Trophoblast cell (in vitro differentiated cells and primary cell): ENCODE results near the gene WDR49.

Experiments
- DNase-seq, 2 donors: peaks; one replicate each; pipeline ENCODE4 v3.0.0-alpha.2; 2016
- H2AFZ ChIP-seq: 2 replicates; pipeline ENCODE4 v1.6.1; 2013; ENCODE audit warnings: low read length, moderate library complexity, mild to moderate bottlenecking; ENCODE audit not compliant: insufficient read depth, poor library complexity
- H2AK5ac ChIP-seq: 2 replicates; pipeline ENCODE4 v1.6.1; 2013; ENCODE audit warnings: mild to moderate bottlenecking, low read length
- H2BK120ac ChIP-seq: 2 replicates; pipeline ENCODE4 v1.6.1; 2013; ENCODE audit warnings: low read length, mild to moderate bottlenecking, moderate library complexity; ENCODE audit not compliant: insufficient read depth, poor library complexity
- H2BK12ac ChIP-seq: 2 replicates; pipeline ENCODE4 v1.6.1; 2013; ENCODE audit warnings: mild to moderate bottlenecking, low read length, moderate library complexity
- H2BK5ac ChIP-seq: 2 replicates; pipeline ENCODE4 v1.6.1; 2013; ENCODE audit warnings: low read length, low read depth, moderate library complexity, mild to moderate bottlenecking; ENCODE audit not compliant: poor library complexity
- H3K14ac ChIP-seq: 2 replicates; pipeline ENCODE4 v1.6.1; 2013; ENCODE audit warnings: mild to moderate bottlenecking, low read length
- H3K18ac ChIP-seq: 2 replicates; pipeline ENCODE4 v1.6.1; 2013; ENCODE audit warnings: mild to moderate bottlenecking, low read length
- H3K23ac ChIP-seq: 2 replicates; pipeline ENCODE4 v1.6.1; 2013; ENCODE audit warnings: low read length
- H3K27ac ChIP-seq: 2 replicates; pipeline ENCODE4 v1.5.1; 2013; ENCODE audit warnings: low read depth, mild to moderate bottlenecking, inconsistent platforms, low read length, moderate library complexity
- H3K27me3 ChIP-seq: 2 replicates; pipeline ENCODE4 v1.6.1; 2013; ENCODE audit warnings: inconsistent platforms, mild to moderate bottlenecking, low read length, moderate library complexity; ENCODE audit not compliant: insufficient read depth
- H3K36me3 ChIP-seq, 2 experiments: 1 replicate in 1 of 2; 2 replicates in 1 of 2; pipeline ENCODE4 v1.6.1; 2013; ENCODE audit warnings: low read length in 2 of 2, mild to moderate bottlenecking in 2 of 2, moderate library complexity in 1 of 2; ENCODE audit not compliant: insufficient read depth in 2 of 2, control insufficient read depth in 1 of 2
- H3K4ac ChIP-seq: 2 replicates; pipeline ENCODE4 v1.6.1; 2013; ENCODE audit warnings: low read depth, mild to moderate bottlenecking, low read length, moderate library complexity
- H3K4me1 ChIP-seq, 2 experiments: 1 replicate in 1 of 2; 2 replicates in 1 of 2; pipeline ENCODE4 v1.6.1; 2013; ENCODE audit warnings: low read length in 2 of 2, mild to moderate bottlenecking in 2 of 2, moderate library complexity in 1 of 2; ENCODE audit not compliant: insufficient read depth in 2 of 2, control insufficient read depth in 1 of 2
- H3K4me2 ChIP-seq: 2 replicates; pipeline ENCODE4 v1.6.1; 2013; ENCODE audit warnings: inconsistent platforms, mild to moderate bottlenecking, low read length, moderate library complexity
- H3K4me3 ChIP-seq: 2 replicates; pipeline ENCODE4 v1.5.1; 2013; ENCODE audit warnings: mild to moderate bottlenecking, low read depth, low read length, inconsistent platforms
- H3K79me1 ChIP-seq: one replicate; pipeline ENCODE4 v1.6.1; 2013; ENCODE audit warnings: low read length
- H3K79me2 ChIP-seq: 2 replicates; pipeline ENCODE4 v1.6.1; 2013; ENCODE audit warnings: low read length, mild to moderate bottlenecking; ENCODE audit not compliant: control insufficient read depth, insufficient read depth, poor library complexity
- H3K9ac ChIP-seq: 2 replicates; pipeline ENCODE4 v1.6.1; 2013; ENCODE audit warnings: mild to moderate bottlenecking, low read length
- H3K9me3 ChIP-seq: 2 replicates; pipeline ENCODE4 v1.6.1; 2013; ENCODE audit warnings: low read depth, mild to moderate bottlenecking, control low read depth, inconsistent platforms, low read length; ENCODE audit not compliant: insufficient read depth
- H4K12ac ChIP-seq: 2 replicates; pipeline ENCODE4 v1.6.1; 2013; ENCODE audit warnings: low read depth, mild to moderate bottlenecking, low read length, moderate library complexity
- H4K8ac ChIP-seq: 2 replicates; pipeline ENCODE4 v1.6.1; 2013; ENCODE audit warnings: low read depth, mild to moderate bottlenecking, low read length, moderate library complexity
- H4K91ac ChIP-seq: one replicate; pipeline ENCODE4 v1.6.1; 2013; ENCODE audit warnings: low read depth, mild to moderate bottlenecking, low read length, moderate library complexity
- WGBS: extraction: QIAGEN DNeasy Blood & Tissue Kit; methylation state at CpG from one replicate; pipeline ENCODE4 v1.1.7; 2013; ENCODE audit warnings: missing lambda C conversion rate; ENCODE audit not compliant: insufficient read length, insufficient coverage; ENCODE audit errors: extremely low coverage; 5-methylcytosine and 5-hydroxymethylcytosine counted together

Gene WDR49

DNA sequence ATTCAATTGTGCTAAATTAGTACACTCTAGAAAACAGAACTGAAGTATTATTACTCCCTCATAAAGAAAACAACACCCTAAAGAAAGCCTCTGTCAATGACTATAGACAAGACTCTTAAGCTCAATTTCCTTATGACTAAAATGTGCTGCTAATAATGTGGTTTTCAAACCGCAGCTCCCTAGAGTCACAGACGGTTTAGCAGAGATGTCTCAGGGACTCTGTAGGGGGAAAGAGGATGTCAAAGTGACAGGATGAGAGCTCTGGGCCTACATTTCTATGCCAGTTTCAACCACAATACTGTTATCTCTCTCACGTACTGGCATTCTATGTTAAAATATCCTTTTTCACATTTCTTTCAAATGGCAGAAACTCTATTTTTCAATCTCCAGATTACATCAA lies 37.6 kb upstream of the WDR49 start:
- Histone ChIP-seq H3K9me3 (no peaks in the 10 kb centered on the region), H3K4ac (no peak overlapping the region), H2BK120ac (no peak overlapping the region), H3K4me3 (no peak overlapping the region), H3K23ac (no peak overlapping the region), H2AFZ (no peak overlapping the region), H4K12ac (no peak overlapping the region), H3K18ac (no peak overlapping the region), H4K8ac (no peak overlapping the region), H3K4me1 (no peaks in the 10 kb centered on the region), H3K27ac (no peak overlapping the region), H3K9ac (no peak overlapping the region), H3K27me3 (no peaks in the 10 kb centered on the region), H3K4me2 (no peak overlapping the region), H4K91ac (no peak overlapping the region), H3K79me1 (no peaks in the 10 kb centered on the region), H3K79me2 (no peaks in the 10 kb centered on the region), H3K36me3 (peaks cover 4 to 12% of the 10 kb centered on the region in 2 experiments), H2BK12ac (no peak overlapping the region), H3K14ac (no peak overlapping the region), H2AK5ac (no peak overlapping the region), H2BK5ac (no peak overlapping the region)
- no peak for DNase-seq
- no CpG with 5 or more reads among the region's 3 CpGs for WGBS

DNA sequence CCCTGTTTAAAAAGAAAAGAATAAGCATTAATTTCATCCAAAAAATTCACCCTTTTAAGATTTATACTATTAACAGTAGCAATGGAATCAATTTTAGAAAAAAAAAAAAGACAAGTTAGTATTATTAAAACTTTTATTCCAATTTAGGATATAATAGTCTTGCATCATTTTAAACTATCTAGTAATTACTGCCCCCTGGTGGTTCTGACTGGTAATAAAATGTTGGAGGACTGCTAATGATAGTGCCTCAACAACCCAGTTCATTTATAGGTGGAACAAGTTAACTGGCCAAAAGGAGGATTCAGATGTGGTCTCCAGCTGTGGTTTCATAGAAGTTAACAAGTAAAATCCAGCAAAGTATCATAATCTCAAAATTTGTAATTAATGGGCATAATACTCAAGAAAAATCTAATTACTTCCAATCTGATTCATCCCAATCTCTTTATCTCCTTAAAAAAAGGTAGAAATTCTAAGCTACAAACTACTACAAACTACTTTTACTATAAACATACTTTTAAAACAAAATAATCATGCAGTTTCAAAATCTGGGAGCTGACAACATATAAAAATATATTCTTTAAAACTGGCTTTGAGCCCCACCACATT lies 30.7 kb upstream of the WDR49 start:
- Histone ChIP-seq H4K91ac (no peak overlapping the region), H3K36me3 (peaks cover 0 to 4% of the 10 kb centered on the region in 2 experiments), H3K18ac (no peak overlapping the region)

DNA sequence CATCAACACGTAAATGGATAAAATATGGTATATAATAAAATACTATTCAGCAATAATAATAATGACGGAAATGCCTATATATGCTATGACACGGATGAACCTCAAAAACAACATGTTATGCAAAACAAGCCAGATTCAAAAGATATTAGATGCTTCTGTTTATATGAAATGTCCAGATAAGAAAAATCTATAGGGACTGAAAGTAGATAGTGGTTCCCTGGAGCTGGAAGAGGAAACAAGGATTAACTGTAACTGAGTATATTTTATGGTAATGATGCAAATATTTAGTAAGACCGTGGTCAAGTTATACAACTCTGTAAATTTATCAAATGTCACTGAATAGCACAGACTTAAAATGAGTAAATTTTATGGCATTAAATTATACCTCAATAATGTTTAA lies 25.8 kb upstream of the WDR49 start:
- Histone ChIP-seq H3K23ac (no peak overlapping the region), H2BK12ac (no peak overlapping the region), H3K79me2 (no peaks in the 10 kb centered on the region), H2BK5ac (no peak overlapping the region), H3K36me3 (peaks cover 3 to 5% of the 10 kb centered on the region in 2 experiments), H2AFZ (no peak overlapping the region), H3K4me1 (no peaks in the 10 kb centered on the region), H3K9me3 (no peaks in the 10 kb centered on the region), H3K4ac (no peak overlapping the region), H3K18ac (no peak overlapping the region), H3K79me1 (no peaks in the 10 kb centered on the region), H3K9ac (no peak overlapping the region), H4K12ac (no peak overlapping the region), H2AK5ac (no peak overlapping the region), H4K91ac (no peak overlapping the region), H3K27ac (no peak overlapping the region), H4K8ac (no peak overlapping the region), H3K4me3 (no peak overlapping the region), H3K4me2 (no peak overlapping the region), H3K14ac (no peak overlapping the region), H3K27me3 (no peaks in the 10 kb centered on the region), H2BK120ac (no peak overlapping the region)
- no peak for DNase-seq
- WGBS: no CpG with 5 or more reads among the region's 4 CpGs

More for the DNA sequence above, 30.7 kb upstream of the WDR49 start:
- H2AFZ ChIP-seq: no peak overlapping the region
- H3K4me1 ChIP-seq: no peaks in the 10 kb centered on the region
- H3K9me3 ChIP-seq: no peaks in the 10 kb centered on the region
- H3K27ac ChIP-seq: no peak overlapping the region
- H2BK12ac ChIP-seq: no peak overlapping the region
- no peak overlapping the region for H3K14ac ChIP-seq
- no peak overlapping the region for H2BK120ac ChIP-seq
- H4K8ac ChIP-seq: no peak overlapping the region
- H3K4me2 ChIP-seq: no peak overlapping the region
- H3K79me1 ChIP-seq: no peaks in the 10 kb centered on the region
- no peaks in the 10 kb centered on the region for H3K27me3 ChIP-seq
- H3K79me2 ChIP-seq: no peaks in the 10 kb centered on the region
- no peak overlapping the region for H3K4ac ChIP-seq
- DNase-seq: peak; percentile 75 to 94
- H4K12ac ChIP-seq: no peak overlapping the region
- no peak overlapping the region for H3K23ac ChIP-seq
- H3K9ac ChIP-seq: no peak overlapping the region
- H2BK5ac ChIP-seq: no peak overlapping the region
- H3K4me3 ChIP-seq: no peak overlapping the region
- no peak overlapping the region for H2AK5ac ChIP-seq

DNA sequence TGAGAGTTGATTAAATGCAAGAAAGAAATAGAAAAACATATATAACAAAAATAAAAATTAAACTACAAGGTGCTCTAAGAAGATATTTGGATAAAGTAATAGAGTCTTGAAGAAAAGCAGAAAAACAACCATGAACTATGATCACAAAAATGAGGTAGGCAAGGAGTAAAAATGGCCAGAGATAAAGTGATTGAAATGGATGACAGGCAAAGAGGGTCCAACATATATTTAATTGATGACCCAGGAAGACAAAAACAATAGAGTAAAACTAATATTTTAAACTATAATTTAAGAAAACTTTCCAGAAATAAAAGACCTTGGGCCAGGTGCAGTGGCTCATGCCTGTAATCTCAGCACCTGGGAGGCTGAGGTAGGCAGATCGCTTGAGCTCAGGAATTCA lies 22.1 kb upstream of the WDR49 start:
- Histone ChIP-seq H2BK120ac (no peak overlapping the region), H3K4ac (no peak overlapping the region), H4K12ac (no peak overlapping the region), H3K27ac (no peak overlapping the region), H3K9me3 (no peaks in the 10 kb centered on the region), H2AK5ac (no peak overlapping the region), H2BK5ac (no peak overlapping the region), H3K14ac (no peak overlapping the region), H3K18ac (no peak overlapping the region), H2AFZ (no peak overlapping the region), H3K36me3 (peaks cover 3 to 8% of the 10 kb centered on the region in 2 experiments), H4K8ac (no peak overlapping the region), H4K91ac (no peak overlapping the region), H3K4me2 (no peak overlapping the region), H3K23ac (no peak overlapping the region), H3K4me1 (no peaks in the 10 kb centered on the region), H3K79me2 (no peaks in the 10 kb centered on the region), H3K79me1 (no peaks in the 10 kb centered on the region), H3K4me3 (no peak overlapping the region), H2BK12ac (no peak overlapping the region), H3K9ac (no peak overlapping the region), H3K27me3 (no peaks in the 10 kb centered on the region)
- DNase-seq: no peak
- WGBS: no CpG with 5 or more reads among the region's 1 CpG
